Gastrocnemius medialis (tissue), 4 donors: Measurements from ENCODE around the gene TMEM87A. TPM values are rescaled to one million over a fixed set of nuclear protein-coding genes. Genes with fewer than 3 reads are reported as not detected.

ENCODE experiments used
- ATAC-seq, 2 donors: fragments of 150-250 bp; one replicate each; pipeline ENCODE4 v1.9.1; 2016
- DNase-seq, 2 donors: peaks; one replicate each; pipeline ENCODE4 v3.0.0-alpha.2; 2019
- H3K27ac ChIP-seq, 4 donors: fragments of 200-600 bp; sonication (generic); 1 replicate in 1 of 4; 2 replicates in 3 of 4; pipeline ENCODE4 v1.5.1; 2016 to 2018; ENCODE audit warnings: mild to moderate bottlenecking in 2 of 4, moderate library complexity in 1 of 4
- H3K27me3 ChIP-seq, 3 donors: fragments of 200-600 bp; sonication (generic) in 2 of 3; 1 replicate in 1 of 3; 2 replicates in 2 of 3; pipeline versions ENCODE4 v1.5.1 to v1.6.0; 2016 to 2019; ENCODE audit warnings: mild to moderate bottlenecking in 1 of 3, moderate library complexity in 1 of 3
- H3K36me3 ChIP-seq, 2 donors: fragments of 200-600 bp; sonication (generic) in 1 of 2; one replicate each; pipeline ENCODE4 v1.5.1; 2017 to 2018
- H3K4me1 ChIP-seq, 2 donors: fragments of 200-600 bp; sonication (generic) in 1 of 2; one replicate each; pipeline ENCODE4 v1.5.1; 2016 to 2017; ENCODE audit warnings: mild to moderate bottlenecking in 2 of 2
- H3K4me3 ChIP-seq, 4 donors: fragments of 200-600 bp; sonication (generic) in 3 of 4; 1 replicate in 1 of 4; 2 replicates in 3 of 4; pipeline ENCODE4 v1.5.1; 2016 to 2019; ENCODE audit warnings: mild to moderate bottlenecking in 2 of 4
- H3K9me3 ChIP-seq, 3 donors: fragments of 200-600 bp; sonication (generic) in 2 of 3; 1 replicate in 1 of 3; 2 replicates in 2 of 3; pipeline ENCODE4 v1.5.1; 2016 to 2019
- POLR2A ChIP-seq, 2 donors: fragments of 450-650 bp; IDR thresholded peaks; one replicate each; pipeline ENCODE4 v1.6.1; 2017; ENCODE audit warnings: antibody characterized with exemption in 2 of 2, mild to moderate bottlenecking in 2 of 2, moderate library complexity in 2 of 2
- in situ Hi-C, 4 donors: fragments of 200-750 bp; cut with MboI; loops; one replicate each; pipeline versions ENCODE4 v1.15.0 to v1.8.0; 2017; ENCODE audit warnings: low sequenced_read_pairs in 4 of 4
- intact Hi-C: fragments of 100-400 bp; cut with DNase I; formaldehyde crosslinking; loops from one replicate; pipeline ENCODE4 v1.15.1; 2023; ENCODE audit warnings: low total_unique reads
- total RNA-seq, 4 donors: library from RNA; depleted of rRNA; stranded (reverse); fragments of >200 nt; gene quantifications; one replicate each; pipeline versions ENCODE4 v1.1.0 to v1.2.3, GENCODE V29; 2016
- TF ChIP-seq, protein P1 (sequence below), 5 experiments: fragments of 450-650 bp in 3 of 5; fragments of 200-600 bp in 2 of 5; sonication (generic) in 2 of 5; IDR thresholded peaks in 4 of 5; conservative IDR thresholded peaks in 1 of 5; 1 replicate in 4 of 5; 2 replicates in 1 of 5; pipeline ENCODE4 v1.5.1; 2016 to 2019; ENCODE audit warnings: antibody characterized with exemption in 5 of 5, mild to moderate bottlenecking in 3 of 5, moderate library complexity in 3 of 5

Gene TMEM87A
- total RNA-seq, 4 donors from 2014 or later, result 29.4 to 67.6 (median 37.4) TPM

DNA sequence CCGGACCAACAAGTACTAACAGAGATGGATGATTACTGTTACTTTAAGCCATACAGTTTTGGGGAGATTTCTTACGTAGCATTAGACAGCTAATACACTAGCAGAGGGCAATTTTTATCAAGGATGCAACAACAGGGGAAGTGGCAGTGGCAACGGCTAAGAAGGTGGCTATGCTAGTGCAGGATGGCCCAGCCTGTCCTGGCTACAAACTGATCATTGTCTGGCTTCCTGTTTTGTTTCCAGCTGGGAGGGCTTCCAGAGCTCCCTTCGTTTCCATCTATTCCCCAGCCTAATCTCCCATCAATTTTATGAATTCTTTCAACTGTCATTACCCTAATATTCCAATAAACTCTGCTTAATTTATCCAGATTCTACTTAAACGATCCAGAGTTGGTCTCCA is 100.8 kb downstream of the TMEM87A start:
- in situ Hi-C loops (no loop called here), intact Hi-C loops (no loop called here)
- Histone ChIP-seq H3K36me3 (peaks cover 0 to 83% of the 10 kb centered on the region in 2 donors), H3K4me3 (no peak overlapping the region), H3K4me1 (no peaks in the 10 kb centered on the region), H3K9me3 (no peaks in the 10 kb centered on the region), H3K27ac (no peak overlapping the region), H3K27me3 (no peaks in the 10 kb centered on the region)
- TF ChIP-seq POLR2A (IDR thresholded peaks at IDR 0.05), result no peak
- TF ChIP-seq, protein P1, sequence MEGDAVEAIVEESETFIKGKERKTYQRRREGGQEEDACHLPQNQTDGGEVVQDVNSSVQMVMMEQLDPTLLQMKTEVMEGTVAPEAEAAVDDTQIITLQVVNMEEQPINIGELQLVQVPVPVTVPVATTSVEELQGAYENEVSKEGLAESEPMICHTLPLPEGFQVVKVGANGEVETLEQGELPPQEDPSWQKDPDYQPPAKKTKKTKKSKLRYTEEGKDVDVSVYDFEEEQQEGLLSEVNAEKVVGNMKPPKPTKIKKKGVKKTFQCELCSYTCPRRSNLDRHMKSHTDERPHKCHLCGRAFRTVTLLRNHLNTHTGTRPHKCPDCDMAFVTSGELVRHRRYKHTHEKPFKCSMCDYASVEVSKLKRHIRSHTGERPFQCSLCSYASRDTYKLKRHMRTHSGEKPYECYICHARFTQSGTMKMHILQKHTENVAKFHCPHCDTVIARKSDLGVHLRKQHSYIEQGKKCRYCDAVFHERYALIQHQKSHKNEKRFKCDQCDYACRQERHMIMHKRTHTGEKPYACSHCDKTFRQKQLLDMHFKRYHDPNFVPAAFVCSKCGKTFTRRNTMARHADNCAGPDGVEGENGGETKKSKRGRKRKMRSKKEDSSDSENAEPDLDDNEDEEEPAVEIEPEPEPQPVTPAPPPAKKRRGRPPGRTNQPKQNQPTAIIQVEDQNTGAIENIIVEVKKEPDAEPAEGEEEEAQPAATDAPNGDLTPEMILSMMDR (IDR thresholded peaks at IDR 0.05 in 4 of 5, conservative IDR thresholded peaks at IDR 0.05 in 1 of 5), result no peak
- DNase-seq (no peak), ATAC-seq (no peak)

DNA sequence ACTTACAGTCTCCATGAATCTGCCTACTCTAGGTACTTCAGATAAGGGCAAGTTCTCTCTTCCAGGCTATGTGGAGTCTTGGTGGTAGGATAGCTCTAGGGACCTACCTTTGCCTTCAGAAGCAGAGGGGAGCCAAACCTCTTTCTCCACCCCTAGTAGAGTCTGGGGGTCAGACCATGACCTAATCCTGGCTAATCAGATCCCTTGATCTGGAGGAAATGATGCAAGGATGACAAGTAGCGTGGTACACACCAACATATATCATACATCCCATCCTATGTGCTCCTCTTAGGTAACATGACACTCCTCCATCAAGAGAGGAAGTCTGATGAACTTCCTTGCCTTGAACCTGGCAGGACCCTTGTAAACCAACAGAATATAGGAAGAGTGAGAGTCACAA is 101.4 kb downstream of the TMEM87A start:
- ATAC-seq (no peak), DNase-seq (no peak)
- Histone ChIP-seq H3K4me3 (no peak overlapping the region), H3K9me3 (no peaks in the 10 kb centered on the region), H3K36me3 (peaks cover 0 to 83% of the 10 kb centered on the region in 2 donors), H3K4me1 (no peaks in the 10 kb centered on the region), H3K27ac (no peak overlapping the region), H3K27me3 (no peaks in the 10 kb centered on the region)
- intact Hi-C loops, result no loop called here
- no peak for TF ChIP-seq POLR2A (IDR thresholded peaks at IDR 0.05)
- TF ChIP-seq, protein P1 (IDR thresholded peaks at IDR 0.05 in 4 of 5, conservative IDR thresholded peaks at IDR 0.05 in 1 of 5), result no peak
- in situ Hi-C loops, result no loop called here

DNA sequence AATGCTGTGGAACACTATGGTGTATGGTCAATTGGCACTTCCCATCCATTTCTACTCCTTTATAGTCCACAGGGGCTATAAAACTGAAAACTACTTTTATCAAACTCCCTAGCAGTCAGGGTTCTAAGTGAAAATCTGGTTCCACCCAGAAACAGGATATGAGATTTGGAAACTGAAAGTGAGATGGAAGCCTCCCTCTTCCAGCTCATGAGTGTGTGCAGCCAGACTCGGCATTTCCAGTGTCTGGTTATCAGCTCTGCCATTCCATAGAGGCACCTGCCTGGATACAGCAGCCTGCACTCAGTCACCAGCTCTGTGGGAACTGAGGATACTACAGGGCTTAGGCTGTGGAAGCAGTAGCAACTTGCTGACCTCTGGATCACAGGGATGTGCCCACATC is 102.1 kb downstream of the TMEM87A start:
- DNase-seq (no peak), ATAC-seq (no peak)
- no peak overlapping the region for H3K27ac ChIP-seq
- no peaks in the 10 kb centered on the region for H3K4me1 ChIP-seq
- H3K4me3 ChIP-seq, result no peak overlapping the region
- no peaks in the 10 kb centered on the region for H3K9me3 ChIP-seq
- TF ChIP-seq POLR2A (IDR thresholded peaks at IDR 0.05), result no peak
- TF ChIP-seq, protein P1 (IDR thresholded peaks at IDR 0.05 in 4 of 5, conservative IDR thresholded peaks at IDR 0.05 in 1 of 5), result no peak
- in situ Hi-C loops, result no loop called here
- intact Hi-C loops, result no loop called here
- H3K36me3 ChIP-seq, result peaks cover 0 to 88% of the 10 kb centered on the region in 2 donors
- H3K27me3 ChIP-seq, result no peaks in the 10 kb centered on the region

DNA sequence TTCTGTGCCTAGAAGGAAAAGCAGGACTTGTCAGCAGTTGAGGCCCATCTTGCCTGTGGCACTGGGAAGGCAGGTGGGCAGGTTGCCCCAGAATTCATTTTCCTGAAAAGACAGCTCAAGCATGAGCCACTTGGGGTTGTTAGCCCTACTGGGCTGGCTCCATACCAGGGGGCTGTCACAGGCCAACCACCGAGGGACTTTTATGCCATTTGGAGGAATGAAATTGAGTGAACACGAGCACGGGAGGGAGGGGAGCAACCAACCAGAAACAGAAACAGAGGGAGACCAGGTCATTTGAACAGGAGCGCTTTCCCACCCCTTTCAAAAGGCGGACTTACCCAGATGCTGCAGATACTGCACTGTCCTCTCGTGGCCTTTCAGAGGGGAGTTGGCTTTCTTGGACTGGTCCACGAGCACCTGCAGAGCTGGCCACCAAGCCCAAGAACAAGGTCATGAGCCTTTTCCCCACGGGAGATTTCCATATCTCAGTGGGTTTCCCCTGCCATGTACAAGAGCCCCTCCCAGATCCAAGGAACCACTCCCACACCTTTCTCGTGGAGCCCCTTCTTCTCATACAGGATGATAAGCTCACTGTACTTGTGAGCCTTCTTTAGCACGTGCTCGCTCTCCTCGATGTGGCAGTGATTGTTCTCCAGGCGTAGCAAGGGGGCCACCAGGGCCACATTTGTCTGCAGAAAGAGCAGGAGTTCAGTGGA is 106.8 kb downstream of the TMEM87A start:
- no peak for ATAC-seq

More for the DNA sequence above, 106.8 kb downstream of the TMEM87A start:
- intact Hi-C loops (no loop called here), in situ Hi-C loops (no loop called here)
- H3K36me3 ChIP-seq, result peaks cover 3 to 93% of the 10 kb centered on the region in 2 donors
- TF ChIP-seq, protein P1 (IDR thresholded peaks at IDR 0.05 in 4 of 5, conservative IDR thresholded peaks at IDR 0.05 in 1 of 5), result no peak
- no peak for TF ChIP-seq POLR2A (IDR thresholded peaks at IDR 0.05)
- no peak overlapping the region for H3K4me3 ChIP-seq
- H3K9me3 ChIP-seq, result no peaks in the 10 kb centered on the region
- no peaks in the 10 kb centered on the region for H3K27me3 ChIP-seq
- no peak for DNase-seq
- H3K27ac ChIP-seq, result no peak overlapping the region
- H3K4me1 ChIP-seq, result no peaks in the 10 kb centered on the region
